GM19351 (cell line): ENCODE results near the gene NFASC.
A peak's percentile ranks its signal among the peaks of the same experiment; 100 is the strongest.

Experiments
- ATAC-seq: cut with Tn5 transposase; IDR thresholded peaks from one replicate; pipeline ENCODE4 v1.9.1; 2021; ENCODE audit warnings: mild to moderate bottlenecking, moderate library complexity; ENCODE audit not compliant: unreplicated experiment

The NFASC gene

GRCh38 chr1:204979306-204979705 is 108.6 kb downstream of the NFASC start:
- ATAC-seq = no peak

GRCh38 chr1:204979891-204980649 is 109.4 kb downstream of the NFASC start:
- ATAC-seq = no peak

GRCh38 chr1:204980840-204981405 is 110.3 kb downstream of the NFASC start:
- ATAC-seq = no peak

GRCh38 chr1:204983136-204983535 is 112.5 kb downstream of the NFASC start:
- no peak for ATAC-seq

- ATAC-seq = no peak
Observed at GRCh38 chr1:204983881-204984280, 113.2 kb downstream of the NFASC start.

- ATAC-seq = no peak
Observed at GRCh38 chr1:204984499-204984898, 113.8 kb downstream of the NFASC start.

GRCh38 chr1:204986181-204986580 is 115.5 kb downstream of the NFASC start:
- no peak for ATAC-seq

- no peak for ATAC-seq
Observed at GRCh38 chr1:204987689-204988088, 117.0 kb downstream of the NFASC start.

- no peak for ATAC-seq
Observed at GRCh38 chr1:204988196-204988595, 117.5 kb downstream of the NFASC start.

- ATAC-seq = peak; percentile 57
Observed at GRCh38 chr1:204989266-204990058, 118.8 kb downstream of the NFASC start.

GRCh38 chr1:204990059-204990664 is 119.5 kb downstream of the NFASC start:
- no peak for ATAC-seq

GRCh38 chr1:204990721-204991341 is 120.2 kb downstream of the NFASC start:
- no peak for ATAC-seq

- ATAC-seq = no peak
Observed at GRCh38 chr1:204991342-204991844, 120.7 kb downstream of the NFASC start.

GRCh38 chr1:204992201-204992997 is 121.7 kb downstream of the NFASC start:
- no peak for ATAC-seq

GRCh38 chr1:204992998-204993314 is 122.3 kb downstream of the NFASC start:
- no peak for ATAC-seq

- ATAC-seq = no peak
Observed at GRCh38 chr1:204994086-204994862, 123.6 kb downstream of the NFASC start.

- no peak for ATAC-seq
Observed at GRCh38 chr1:204996981-204997380, 126.3 kb downstream of the NFASC start.

GRCh38 chr1:204997591-204998355 is 127.1 kb downstream of the NFASC start:
- no peak for ATAC-seq

- ATAC-seq = no peak
Observed at GRCh38 chr1:205001162-205001561, 130.5 kb downstream of the NFASC start.
